Neural progenitor cell (in vitro differentiated cells): ENCODE data around the gene IRF8. TPM values are rescaled to one million over a fixed set of nuclear protein-coding genes. Genes with fewer than 3 reads are reported as not detected.

Experiments
- DNase-seq: peaks from one replicate; pipeline ENCODE4 v3.0.0-alpha.2; 2016; ENCODE audit warnings: low spot score
- H2AFZ ChIP-seq: fragments of 200-600 bp; sonication (generic); replicated peaks from 2 replicates; pipeline ENCODE4 v1.6.1; 2016; ENCODE audit warnings: antibody characterized with exemption
- H3F3A ChIP-seq: fragments of 200-600 bp; sonication (generic); 2 replicates; pipeline ENCODE4 v1.6.1; 2016; ENCODE audit warnings: antibody characterized with exemption, low read depth
- H3K27ac ChIP-seq: fragments of 200-600 bp; sonication (generic); 2 replicates; pipeline ENCODE4 v1.5.1; 2016; ENCODE audit warnings: mild to moderate bottlenecking
- H3K27me3 ChIP-seq: fragments of 200-600 bp; sonication (generic); 2 replicates; pipeline ENCODE4 v1.6.1; 2016; ENCODE audit warnings: mild to moderate bottlenecking, moderate library complexity
- H3K36me3 ChIP-seq: fragments of 200-600 bp; sonication (generic); 2 replicates; pipeline ENCODE4 v1.5.1; 2016
- H3K4me1 ChIP-seq: fragments of 200-600 bp; sonication (generic); 2 replicates; pipeline ENCODE4 v1.6.1; 2016; ENCODE audit warnings: mixed run types
- H3K4me2 ChIP-seq: fragments of 200-600 bp; sonication (generic); 2 replicates; pipeline ENCODE4 v1.6.1; 2016
- H3K4me3 ChIP-seq: fragments of 200-600 bp; sonication (generic); 2 replicates; pipeline ENCODE4 v1.5.1; 2016
- H3K79me2 ChIP-seq: fragments of 200-600 bp; sonication (generic); 2 replicates; pipeline ENCODE4 v1.6.1; 2016; ENCODE audit warnings: low read depth
- H3K9ac ChIP-seq: fragments of 200-600 bp; sonication (generic); 2 replicates; pipeline ENCODE4 v1.6.1; 2016
- H3K9me3 ChIP-seq: fragments of 200-600 bp; sonication (generic); 2 replicates; pipeline ENCODE4 v1.5.1; 2016; ENCODE audit warnings: low read depth
- H4K20me1 ChIP-seq: fragments of 200-600 bp; sonication (generic); 2 replicates; pipeline ENCODE4 v1.6.1; 2016; ENCODE audit warnings: low read depth
- H3K27ac Mint-ChIP-seq: 3 replicates; pipeline ENCODE4 v1.8.0; 2021; ENCODE audit warnings: mixed read lengths
- H3K27me3 Mint-ChIP-seq: 2 replicates; pipeline ENCODE4 v1.8.0; 2022; ENCODE audit warnings: low read depth, mild to moderate bottlenecking, inconsistent platforms, moderate library complexity, mixed read lengths; ENCODE audit not compliant: insufficient read depth
- H3K36me3 Mint-ChIP-seq: 3 replicates; pipeline ENCODE4 v1.8.0; 2021; ENCODE audit warnings: mixed read lengths
- H3K4me1 Mint-ChIP-seq: 3 replicates; pipeline ENCODE4 v1.8.0; 2021; ENCODE audit warnings: mixed read lengths
- H3K4me3 Mint-ChIP-seq: 3 replicates; pipeline ENCODE4 v1.8.0; 2021; ENCODE audit warnings: mild to moderate bottlenecking, moderate library complexity, mixed read lengths
- H3K9me3 Mint-ChIP-seq: 3 replicates; pipeline ENCODE4 v1.8.0; 2020; ENCODE audit warnings: mixed read lengths
- CTCF ChIP-seq: fragments of 200-600 bp; sonication (generic); IDR thresholded peaks from 2 replicates; pipeline ENCODE4 v1.5.1; 2017; ENCODE audit warnings: antibody characterized with exemption, mild to moderate bottlenecking
- EZH2 ChIP-seq: fragments of 200-600 bp; sonication (generic); IDR thresholded peaks from 2 replicates; pipeline ENCODE4 v1.6.1; 2017; ENCODE audit warnings: antibody characterized with exemption, mild to moderate bottlenecking, moderate library complexity
- EZH2phosphoT487 ChIP-seq: fragments of 200-600 bp; sonication (generic); IDR thresholded peaks from 2 replicates; pipeline ENCODE4 v1.6.1; 2017; ENCODE audit warnings: antibody characterized with exemption
- total RNA-seq: library from RNA; depleted of rRNA; stranded (reverse); fragments of >200 nt; gene quantifications from 2 replicates; pipeline ENCODE4 v1.2.3, GENCODE V29; 2015; ENCODE audit warnings: low replicate concordance

The IRF8 gene
- total RNA-seq, 1 donor from 2014 or later, result 1.2 TPM

GRCh38 chr16:85923153-85924021, 24.4 kb downstream of the IRF8 start:
- peaks cover 14% of the 10 kb centered on the region for H3K4me1 Mint-ChIP-seq
- no peak overlapping the region for H3K4me3 ChIP-seq
- H3K9me3 Mint-ChIP-seq, result peaks cover 7% of the 10 kb centered on the region
- H3K9me3 ChIP-seq, result no peaks in the 10 kb centered on the region
- no peaks in the 10 kb centered on the region for H3K27me3 ChIP-seq
- H3K79me2 ChIP-seq, result no peaks in the 10 kb centered on the region
- no peaks in the 10 kb centered on the region for H4K20me1 ChIP-seq
- H3F3A ChIP-seq, result no peaks in the 10 kb centered on the region
- H3K36me3 Mint-ChIP-seq, result no peaks in the 10 kb centered on the region
- no peaks in the 10 kb centered on the region for H3K36me3 ChIP-seq
- H3K27me3 Mint-ChIP-seq, result peaks cover 23% of the 10 kb centered on the region
- no peak overlapping the region for H3K4me3 Mint-ChIP-seq
- H2AFZ ChIP-seq, result no peak overlapping the region
- DNase-seq, result no peak
- H3K27ac Mint-ChIP-seq, result no peak overlapping the region
- TF ChIP-seq EZH2phosphoT487 (no peak), CTCF (no peak), EZH2 (no peak)
- H3K4me1 ChIP-seq, result peaks cover 4% of the 10 kb centered on the region
- H3K4me2 ChIP-seq, result no peak overlapping the region
- no peak overlapping the region for H3K9ac ChIP-seq
- no peak overlapping the region for H3K27ac ChIP-seq

- peaks cover 14% of the 10 kb centered on the region for H3K4me1 Mint-ChIP-seq
- H3K27ac ChIP-seq, result no peak overlapping the region
- no peak overlapping the region for H3K9ac ChIP-seq
- no peaks in the 10 kb centered on the region for H3K36me3 Mint-ChIP-seq
- H3K36me3 ChIP-seq, result no peaks in the 10 kb centered on the region
- no peaks in the 10 kb centered on the region for H4K20me1 ChIP-seq
- no peak overlapping the region for H3K27ac Mint-ChIP-seq
- H3K4me2 ChIP-seq, result no peak overlapping the region
- no peaks in the 10 kb centered on the region for H3K27me3 ChIP-seq
- no peak overlapping the region for H3K4me3 ChIP-seq
- no peak overlapping the region for H3K4me3 Mint-ChIP-seq
- peaks cover 4% of the 10 kb centered on the region for H3K4me1 ChIP-seq
- no peaks in the 10 kb centered on the region for H3K79me2 ChIP-seq
- peaks cover 29% of the 10 kb centered on the region for H3K27me3 Mint-ChIP-seq
- no peak for TF ChIP-seq EZH2
- TF ChIP-seq CTCF, result no peak
- TF ChIP-seq EZH2phosphoT487, result no peak
- peaks cover 7% of the 10 kb centered on the region for H3K9me3 Mint-ChIP-seq
- no peak for DNase-seq
- H3F3A ChIP-seq, result no peaks in the 10 kb centered on the region
- no peak overlapping the region for H2AFZ ChIP-seq
- no peaks in the 10 kb centered on the region for H3K9me3 ChIP-seq
Observed at GRCh38 chr16:85924675-85925074, 25.7 kb downstream of the IRF8 start.

- no peak overlapping the region for H2AFZ ChIP-seq
Observed at GRCh38 chr16:85926370-85926769, 27.4 kb downstream of the IRF8 start.

More at GRCh38 chr16:85926370-85926769, 27.4 kb downstream of the IRF8 start:
- H3K4me1 Mint-ChIP-seq, result peaks cover 18% of the 10 kb centered on the region
- no peak overlapping the region for H3K27ac ChIP-seq
- no peaks in the 10 kb centered on the region for H3F3A ChIP-seq
- no peaks in the 10 kb centered on the region for H4K20me1 ChIP-seq
- H3K9me3 ChIP-seq, result no peaks in the 10 kb centered on the region
- peak; percentile 30 for DNase-seq
- no peaks in the 10 kb centered on the region for H3K79me2 ChIP-seq
- peaks cover 1% of the 10 kb centered on the region for H3K9me3 Mint-ChIP-seq
- H3K9ac ChIP-seq, result no peak overlapping the region
- no peaks in the 10 kb centered on the region for H3K36me3 ChIP-seq
- H3K36me3 Mint-ChIP-seq, result no peaks in the 10 kb centered on the region
- H3K4me3 Mint-ChIP-seq, result no peak overlapping the region
- peaks cover 23% of the 10 kb centered on the region for H3K27me3 Mint-ChIP-seq
- no peak overlapping the region for H3K27ac Mint-ChIP-seq
- peaks cover 4% of the 10 kb centered on the region for H3K4me1 ChIP-seq
- no peaks in the 10 kb centered on the region for H3K27me3 ChIP-seq
- H3K4me2 ChIP-seq, result no peak overlapping the region
- no peak overlapping the region for H3K4me3 ChIP-seq
- TF ChIP-seq EZH2, result no peak
- TF ChIP-seq CTCF, result no peak
- no peak for TF ChIP-seq EZH2phosphoT487
